Lower leg skin (tissue), 4 donors: ENCODE data around the gene HNRNPR. TPM values are rescaled to one million over a fixed set of nuclear protein-coding genes. Genes with fewer than 3 reads are reported as not detected.
A peak's percentile ranks its signal among the peaks of the same experiment; 100 is the strongest.

Experiments
- DNase-seq, 2 donors: peaks; one replicate each; pipeline ENCODE4 v3.0.0-alpha.2; 2019; ENCODE audit warnings: low spot score in 2 of 2
- H3K4me3 ChIP-seq: fragments of 200-600 bp; sonication (generic); 2 replicates; pipeline ENCODE4 v1.5.1; 2017; ENCODE audit warnings: mild to moderate bottlenecking, low read depth; ENCODE audit not compliant: poor library complexity, severe bottlenecking
- POLR2A ChIP-seq, 2 donors: fragments of 450-650 bp; IDR thresholded peaks; one replicate each; pipeline ENCODE4 v1.6.1; 2016 to 2017; ENCODE audit warnings: antibody characterized with exemption in 2 of 2, mild to moderate bottlenecking in 1 of 2, moderate library complexity in 1 of 2
- WGBS, 2 donors: methylation state at CpG; one replicate each; pipeline ENCODE4 v1.1.5; 2018; 5-methylcytosine and 5-hydroxymethylcytosine counted together
- intact Hi-C: fragments of 100-400 bp; cut with DNase I; formaldehyde crosslinking; loops from one replicate; pipeline ENCODE4 v1.15.0; 2023; ENCODE audit warnings: low total_unique reads
- total RNA-seq, 4 donors: library from RNA; depleted of rRNA; stranded (reverse); fragments of >200 nt; gene quantifications; one replicate each; pipeline ENCODE4 v1.1.0, GENCODE V29; 2016
- TF ChIP-seq, protein P1 (sequence below), 3 donors: fragments of 450-650 bp; IDR thresholded peaks; one replicate each; pipeline ENCODE4 v1.5.1; 2016; ENCODE audit warnings: antibody characterized with exemption in 3 of 3, mild to moderate bottlenecking in 3 of 3, moderate library complexity in 2 of 3

HNRNPR gene
- total RNA-seq, 4 donors from 2014 or later: 37.7 to 61.1 (median 55.0) TPM

DNA sequence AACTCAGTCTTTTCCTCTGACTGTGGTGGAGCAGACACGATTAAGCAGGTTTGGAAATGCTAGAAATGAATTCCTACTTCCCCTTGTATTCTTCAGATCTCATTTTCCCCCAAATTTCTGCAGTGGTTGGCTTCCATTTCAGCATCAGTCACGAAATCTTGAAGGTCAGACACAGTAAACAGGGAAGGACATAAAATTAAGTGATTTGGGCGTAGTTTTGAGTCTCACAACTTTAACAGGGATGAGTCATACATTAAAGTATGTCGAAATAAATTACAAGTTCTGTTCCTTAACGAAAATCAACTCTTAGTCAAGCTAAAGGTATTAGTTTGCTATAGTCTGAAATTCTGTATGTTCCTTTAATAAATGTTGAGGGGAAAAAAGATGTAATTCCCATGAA is 61.1 kb downstream of the HNRNPR start:
- intact Hi-C loops: no loop called here
- 27 to 31% methylated on average over 5 of the region's 5 CpGs for WGBS, 2 donors

DNA sequence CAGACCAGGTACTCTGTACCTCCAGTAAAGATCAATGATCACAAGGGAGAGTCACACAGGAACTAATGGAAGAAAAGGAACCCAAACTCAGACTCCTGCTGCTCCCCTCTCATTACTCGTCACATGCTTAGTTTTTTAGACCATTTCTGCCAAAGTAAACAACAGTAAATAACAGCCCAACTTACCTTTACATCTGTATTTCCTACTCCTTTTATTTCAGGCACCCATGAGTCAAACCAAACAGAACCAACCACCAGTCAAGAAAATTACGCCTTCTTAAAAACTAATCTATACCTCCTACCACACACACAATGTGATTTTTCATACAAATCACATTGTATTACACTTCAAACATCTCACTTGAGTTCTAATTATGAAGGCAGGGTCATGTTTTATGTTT is 65.4 kb downstream of the HNRNPR start:
- no peak for DNase-seq
- intact Hi-C loops: no loop called here
- TF ChIP-seq, protein P1, sequence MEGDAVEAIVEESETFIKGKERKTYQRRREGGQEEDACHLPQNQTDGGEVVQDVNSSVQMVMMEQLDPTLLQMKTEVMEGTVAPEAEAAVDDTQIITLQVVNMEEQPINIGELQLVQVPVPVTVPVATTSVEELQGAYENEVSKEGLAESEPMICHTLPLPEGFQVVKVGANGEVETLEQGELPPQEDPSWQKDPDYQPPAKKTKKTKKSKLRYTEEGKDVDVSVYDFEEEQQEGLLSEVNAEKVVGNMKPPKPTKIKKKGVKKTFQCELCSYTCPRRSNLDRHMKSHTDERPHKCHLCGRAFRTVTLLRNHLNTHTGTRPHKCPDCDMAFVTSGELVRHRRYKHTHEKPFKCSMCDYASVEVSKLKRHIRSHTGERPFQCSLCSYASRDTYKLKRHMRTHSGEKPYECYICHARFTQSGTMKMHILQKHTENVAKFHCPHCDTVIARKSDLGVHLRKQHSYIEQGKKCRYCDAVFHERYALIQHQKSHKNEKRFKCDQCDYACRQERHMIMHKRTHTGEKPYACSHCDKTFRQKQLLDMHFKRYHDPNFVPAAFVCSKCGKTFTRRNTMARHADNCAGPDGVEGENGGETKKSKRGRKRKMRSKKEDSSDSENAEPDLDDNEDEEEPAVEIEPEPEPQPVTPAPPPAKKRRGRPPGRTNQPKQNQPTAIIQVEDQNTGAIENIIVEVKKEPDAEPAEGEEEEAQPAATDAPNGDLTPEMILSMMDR (IDR thresholded peaks at IDR 0.05): no peak
- TF ChIP-seq POLR2A (IDR thresholded peaks at IDR 0.05): no peak
- 84 to 90% methylated on average over 2 of the region's 2 CpGs for WGBS, 2 donors
- no peak overlapping the region for H3K4me3 ChIP-seq

More for the DNA sequence above, 61.1 kb downstream of the HNRNPR start:
- TF ChIP-seq, protein P1 (IDR thresholded peaks at IDR 0.05): no peak
- no peak for TF ChIP-seq POLR2A (IDR thresholded peaks at IDR 0.05)
- DNase-seq: no peak
- no peak overlapping the region for H3K4me3 ChIP-seq

DNA sequence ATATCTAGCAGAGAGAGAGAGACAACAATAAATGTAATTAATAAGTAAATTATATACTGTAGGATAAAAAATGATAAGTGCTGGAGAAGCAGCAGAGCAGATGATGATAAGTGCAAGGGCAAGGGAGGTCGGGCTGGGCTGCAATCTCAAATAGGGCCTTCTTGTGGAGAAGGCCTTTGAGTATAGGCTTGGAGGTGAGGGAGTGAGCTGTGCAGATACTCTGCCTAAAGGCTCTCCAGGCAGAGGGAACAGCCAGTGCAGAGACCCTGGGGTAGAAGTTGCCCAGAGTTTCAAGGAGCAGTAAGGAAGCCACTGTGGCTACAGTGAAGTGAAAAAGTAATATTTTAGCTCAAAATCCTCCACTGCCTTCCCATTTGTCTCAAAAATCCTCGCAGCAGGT is 67.6 kb downstream of the HNRNPR start:
- intact Hi-C loops: no loop called here
- DNase-seq: peak in 1 of 2 donors; percentile 32
- 87 to 95% methylated on average over 2 of the region's 2 CpGs for WGBS, 2 donors
- no peak overlapping the region for H3K4me3 ChIP-seq
- TF ChIP-seq POLR2A (IDR thresholded peaks at IDR 0.05): no peak
- TF ChIP-seq, protein P1 (IDR thresholded peaks at IDR 0.05): no peak

DNA sequence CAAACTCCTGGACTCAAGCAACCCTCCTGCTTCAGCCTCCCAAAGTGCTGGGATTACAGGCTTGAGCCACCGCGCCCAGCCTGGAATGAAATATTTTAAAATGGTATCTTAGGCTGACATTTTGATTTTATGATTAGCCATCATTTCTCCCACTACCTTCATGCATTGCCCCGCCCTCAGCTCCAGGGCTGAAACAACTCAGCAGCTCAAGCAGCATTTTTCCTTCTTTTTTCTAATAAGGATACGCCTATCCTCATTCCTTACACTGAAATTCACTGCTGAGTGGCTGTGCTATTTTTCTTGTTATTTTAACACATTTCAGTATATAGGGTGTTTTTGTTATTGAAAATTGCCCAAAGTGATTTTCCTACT is 70.0 kb downstream of the HNRNPR start:
- TF ChIP-seq, protein P1 (IDR thresholded peaks at IDR 0.05): no peak
- no peak for TF ChIP-seq POLR2A (IDR thresholded peaks at IDR 0.05)
- no peak for DNase-seq
- intact Hi-C loops: no loop called here
- H3K4me3 ChIP-seq: no peak overlapping the region
- 74 to 83% methylated on average over 4 of the region's 4 CpGs for WGBS, 2 donors

DNA sequence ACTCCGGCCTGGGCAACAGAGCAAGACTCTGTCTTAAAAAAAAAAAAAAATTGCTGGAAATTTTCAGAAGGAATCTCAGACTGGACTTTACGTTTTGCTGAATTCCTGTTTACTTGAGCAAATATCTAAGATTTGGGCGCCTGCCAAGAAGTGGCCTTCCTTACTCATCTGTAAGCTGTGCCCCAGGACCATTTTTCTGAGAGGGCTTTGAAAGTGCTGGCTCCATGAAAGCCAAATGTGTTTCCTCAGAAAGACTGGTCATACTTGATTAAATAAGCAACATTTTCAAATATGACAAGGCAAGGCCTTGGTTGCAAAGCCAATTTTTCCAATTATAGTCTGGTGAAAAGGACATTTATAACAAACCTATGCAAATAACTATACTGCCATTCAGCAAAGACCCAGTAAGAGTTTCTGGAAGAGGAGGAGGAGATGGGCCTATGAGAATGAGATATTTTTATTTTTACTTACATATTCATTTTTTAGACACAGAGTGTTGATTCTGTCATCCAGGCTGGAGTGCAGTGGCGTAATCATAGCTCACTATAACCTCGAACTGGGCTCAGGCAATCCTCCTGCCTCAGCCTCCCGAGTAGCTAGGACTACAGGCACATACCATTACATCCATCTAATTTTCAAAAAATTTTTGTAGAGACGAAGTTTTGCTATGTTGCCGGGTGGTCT is 70.5 kb downstream of the HNRNPR start:
- intact Hi-C loops: no loop called here
- 79 to 82% methylated on average over 8 of the region's 8 CpGs for WGBS, 2 donors
- no peak overlapping the region for H3K4me3 ChIP-seq
- DNase-seq: peak in 1 of 2 donors; percentile 77
- TF ChIP-seq, protein P1 (IDR thresholded peaks at IDR 0.05): no peak
- no peak for TF ChIP-seq POLR2A (IDR thresholded peaks at IDR 0.05)
